ENCODE data around the gene OSBPL1A.

OSBPL1A gene

DNA sequence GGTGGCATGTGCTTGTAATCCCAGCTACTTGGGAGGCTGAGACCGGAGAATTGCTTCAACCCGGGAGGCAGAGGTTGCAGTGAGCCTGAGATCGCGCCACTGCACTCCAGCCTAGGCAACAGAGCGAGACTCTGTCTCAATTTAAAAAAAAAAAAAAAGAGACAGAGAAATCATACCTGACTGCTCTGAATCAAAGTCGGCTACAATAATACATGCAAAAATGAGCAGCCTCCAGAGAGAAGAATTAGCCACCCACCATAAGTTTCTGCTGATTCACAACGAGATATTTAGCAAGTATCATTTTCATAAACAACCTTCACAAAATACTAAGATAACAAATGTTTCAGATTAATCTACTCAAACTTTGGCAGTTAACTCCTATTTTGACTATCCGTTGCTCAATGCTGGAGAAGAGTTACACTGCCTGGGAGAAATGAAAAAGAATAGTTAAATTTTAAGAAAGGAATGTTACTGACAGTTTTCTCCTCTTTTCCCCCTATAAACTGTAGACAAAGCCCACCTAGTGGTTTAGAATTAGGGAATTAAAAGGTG is 1.5 kb downstream of the OSBPL1A start:
- no peaks in the 10 kb centered on the region for H3K36me3 ChIP-seq (ENCODE audit: low read length)
- no peak overlapping the region for H3K27ac ChIP-seq (ENCODE audit: low read depth, low read length)
- no peaks in the 10 kb centered on the region for H3K79me2 ChIP-seq (ENCODE audit: insufficient read depth, low read length)
- no peaks in the 10 kb centered on the region; the same call in 1 of the 2 replicates for H3K27me3 ChIP-seq (ENCODE audit: low read length)
- H3K9me2 ChIP-seq (replicated peaks; ENCODE audit: insufficient read depth, low read length) = no peaks in the 10 kb centered on the region
- no peak overlapping the region for H3K4me3 ChIP-seq (ENCODE audit: insufficient read depth, low read length, poor library complexity, severe bottlenecking)
- no peak overlapping the region for H2AFZ ChIP-seq (ENCODE audit: low read depth, low read length, severe bottlenecking)
- TF ChIP-seq EZH2phosphoT487 (conservative IDR thresholded peaks at IDR 0.05; ENCODE audit: low read length) = no peak
- TF ChIP-seq, protein P1, sequence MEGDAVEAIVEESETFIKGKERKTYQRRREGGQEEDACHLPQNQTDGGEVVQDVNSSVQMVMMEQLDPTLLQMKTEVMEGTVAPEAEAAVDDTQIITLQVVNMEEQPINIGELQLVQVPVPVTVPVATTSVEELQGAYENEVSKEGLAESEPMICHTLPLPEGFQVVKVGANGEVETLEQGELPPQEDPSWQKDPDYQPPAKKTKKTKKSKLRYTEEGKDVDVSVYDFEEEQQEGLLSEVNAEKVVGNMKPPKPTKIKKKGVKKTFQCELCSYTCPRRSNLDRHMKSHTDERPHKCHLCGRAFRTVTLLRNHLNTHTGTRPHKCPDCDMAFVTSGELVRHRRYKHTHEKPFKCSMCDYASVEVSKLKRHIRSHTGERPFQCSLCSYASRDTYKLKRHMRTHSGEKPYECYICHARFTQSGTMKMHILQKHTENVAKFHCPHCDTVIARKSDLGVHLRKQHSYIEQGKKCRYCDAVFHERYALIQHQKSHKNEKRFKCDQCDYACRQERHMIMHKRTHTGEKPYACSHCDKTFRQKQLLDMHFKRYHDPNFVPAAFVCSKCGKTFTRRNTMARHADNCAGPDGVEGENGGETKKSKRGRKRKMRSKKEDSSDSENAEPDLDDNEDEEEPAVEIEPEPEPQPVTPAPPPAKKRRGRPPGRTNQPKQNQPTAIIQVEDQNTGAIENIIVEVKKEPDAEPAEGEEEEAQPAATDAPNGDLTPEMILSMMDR (IDR thresholded peaks at IDR 0.05; ENCODE audit: insufficient read depth, low read length, poor library complexity, severe bottlenecking) = no peak
- no peak overlapping the region for H3K9ac ChIP-seq (ENCODE audit: low read length)
- H3F3A ChIP-seq (ENCODE audit: insufficient read depth) = 0 out of 2 replicates have a peak, but pooled peaks cover 9% of the 10 kb centered on the region
- H3K4me2 ChIP-seq (ENCODE audit: low read depth, low read length, poor library complexity, severe bottlenecking) = peak overlapping the region; percentile 72
- no peaks in the 10 kb centered on the region for H3K9me3 ChIP-seq (ENCODE audit: insufficient read depth, low read length)
- 0 out of 2 replicates have a peak, but pooled peaks cover 5% of the 10 kb centered on the region for H4K20me1 ChIP-seq (ENCODE audit: low read depth, low read length)

DNA sequence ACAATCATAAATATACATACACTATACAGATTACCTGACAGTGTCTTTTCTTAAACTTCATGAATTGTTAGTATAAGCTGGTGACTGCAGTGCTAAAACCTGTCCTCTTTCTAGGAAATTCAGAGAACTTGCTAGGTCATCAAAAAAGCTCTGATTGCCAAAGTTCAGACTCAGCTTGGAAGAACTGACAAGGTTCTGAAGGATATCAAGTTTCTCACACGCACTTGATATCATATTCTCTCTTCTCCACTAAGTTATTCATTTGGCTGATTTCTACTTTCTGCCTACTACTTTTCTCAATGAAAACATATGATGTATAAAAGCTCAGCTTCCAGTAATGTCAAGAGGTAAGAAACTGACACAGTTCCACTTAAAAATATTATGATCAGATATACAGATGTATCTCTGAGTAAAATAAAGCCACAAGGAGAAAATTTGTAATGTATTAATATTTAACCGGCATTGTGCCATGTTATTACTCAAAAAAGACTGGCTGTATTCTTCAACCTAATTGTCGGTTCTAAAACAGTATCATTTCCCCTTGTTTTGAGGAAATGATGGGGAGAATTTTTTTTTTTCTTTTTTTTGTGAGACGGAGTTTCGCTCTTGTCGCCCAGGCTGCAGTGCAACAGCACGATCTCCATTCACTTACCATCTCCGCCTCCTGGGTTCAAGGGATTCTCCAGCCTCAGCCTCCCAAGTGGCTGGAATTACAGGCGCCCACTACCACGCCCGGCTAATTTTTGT is 2.4 kb downstream of the OSBPL1A start:
- H3K4me2 ChIP-seq (ENCODE audit: low read depth, low read length, poor library complexity, severe bottlenecking) = no peak overlapping the region
- H4K20me1 ChIP-seq (ENCODE audit: low read depth, low read length) = 0 out of 2 replicates have a peak, but pooled peaks cover 5% of the 10 kb centered on the region
- H3K4me3 ChIP-seq (ENCODE audit: insufficient read depth, low read length, poor library complexity, severe bottlenecking) = no peak overlapping the region

DNA sequence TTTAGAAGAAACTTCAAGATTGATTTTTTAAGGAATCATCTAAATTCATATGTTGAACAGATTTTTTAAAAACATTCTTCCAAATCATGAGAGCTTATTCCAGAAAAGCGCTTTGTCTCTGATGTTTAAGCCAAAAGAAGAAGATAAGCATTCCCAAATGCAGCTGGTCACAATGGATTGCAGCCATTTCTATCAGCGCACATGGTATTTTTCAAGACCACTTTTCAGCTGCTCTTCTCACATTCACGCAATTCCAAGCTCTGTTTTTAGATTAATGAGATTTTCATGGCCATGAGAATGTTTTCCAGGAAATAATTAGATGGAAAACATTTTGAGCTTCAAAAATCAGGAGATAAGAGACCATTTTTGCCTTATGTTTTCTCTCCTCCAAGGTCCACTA is 8.7 kb downstream of the OSBPL1A start:
- Histone ChIP-seq H3K9ac (ENCODE audit: low read length) (no peak overlapping the region), H4K20me1 (ENCODE audit: low read depth, low read length) (no peaks in the 10 kb centered on the region), H3K79me2 (ENCODE audit: insufficient read depth, low read length) (no peaks in the 10 kb centered on the region), H3K36me3 (ENCODE audit: low read length) (no peaks in the 10 kb centered on the region), H3K4me2 (ENCODE audit: low read depth, low read length, poor library complexity, severe bottlenecking) (no peak overlapping the region), H3K9me2 (replicated peaks; ENCODE audit: insufficient read depth, low read length) (no peaks in the 10 kb centered on the region), H3K27ac (ENCODE audit: low read depth, low read length) (no peak overlapping the region), H3K9me3 (ENCODE audit: insufficient read depth, low read length) (no peaks in the 10 kb centered on the region), H3K27me3 (ENCODE audit: low read length) (no peaks in the 10 kb centered on the region), H3F3A (ENCODE audit: insufficient read depth) (no peaks in the 10 kb centered on the region), H2AFZ (ENCODE audit: low read depth, low read length, severe bottlenecking) (no peak overlapping the region), H3K4me3 (ENCODE audit: insufficient read depth, low read length, poor library complexity, severe bottlenecking) (no peak overlapping the region)
- TF ChIP-seq EZH2phosphoT487 (conservative IDR thresholded peaks at IDR 0.05; ENCODE audit: low read length) = no peak
- TF ChIP-seq, protein P1 (IDR thresholded peaks at IDR 0.05; ENCODE audit: insufficient read depth, low read length, poor library complexity, severe bottlenecking) = no peak

More for the DNA sequence above, 2.4 kb downstream of the OSBPL1A start:
- Histone ChIP-seq H2AFZ (ENCODE audit: low read depth, low read length, severe bottlenecking) (no peak overlapping the region), H3K9me2 (replicated peaks; ENCODE audit: insufficient read depth, low read length) (no peaks in the 10 kb centered on the region), H3K9ac (ENCODE audit: low read length) (no peak overlapping the region), H3F3A (ENCODE audit: insufficient read depth) (0 out of 2 replicates have a peak, but pooled peaks cover 9% of the 10 kb centered on the region), H3K27ac (ENCODE audit: low read depth, low read length) (no peak overlapping the region), H3K79me2 (ENCODE audit: insufficient read depth, low read length) (no peaks in the 10 kb centered on the region), H3K36me3 (ENCODE audit: low read length) (no peaks in the 10 kb centered on the region), H3K27me3 (ENCODE audit: low read length) (no peaks in the 10 kb centered on the region; the same call in 1 of the 2 replicates), H3K9me3 (ENCODE audit: insufficient read depth, low read length) (no peaks in the 10 kb centered on the region)
- no peak for TF ChIP-seq EZH2phosphoT487 (conservative IDR thresholded peaks at IDR 0.05; ENCODE audit: low read length)
- TF ChIP-seq, protein P1 (IDR thresholded peaks at IDR 0.05; ENCODE audit: insufficient read depth, low read length, poor library complexity, severe bottlenecking) = no peak

Data from SU-DHL-6 (cell line).